Testis (tissue), 2 donors: ENCODE results near the gene IFNL2.

ENCODE experiments used
- CTCF ChIP-seq, 3 experiments: fragments of 450-650 bp in 2 of 3; fragments of 200-600 bp in 1 of 3; sonication (generic) in 1 of 3; IDR thresholded peaks; one replicate each; pipeline ENCODE4 v1.5.1; 2016 to 2019; ENCODE audit warnings: antibody characterized with exemption in 3 of 3, mild to moderate bottlenecking in 2 of 3, moderate library complexity in 1 of 3
- POLR2A ChIP-seq: fragments of 450-650 bp; IDR thresholded peaks from one replicate; pipeline ENCODE4 v1.6.1; 2017; ENCODE audit warnings: antibody characterized with exemption, mild to moderate bottlenecking, moderate library complexity

- no peak for TF ChIP-seq CTCF (IDR thresholded peaks at IDR 0.05)
- TF ChIP-seq POLR2A, result no peak
These were observed 51.1 kb downstream of the IFNL2 start for GRCh38 chr19:39319098-39319891.
